Lung (tissue), 12 donors: ENCODE measurements around the gene CFAP74. TPM values are rescaled to one million over a fixed set of nuclear protein-coding genes. Genes with fewer than 3 reads are reported as not detected.
"Not testable (repeated sequence)": the region's sequence is repeated elsewhere in the genome, so short reads cannot be mapped to it uniquely, and the experiment has no call there.

ENCODE experiments used
- ATAC-seq: fragments of 200-7000 bp; cut with Tn5 transposase; one replicate; pipeline ENCODE4 v1.9.1; 2020; ENCODE audit warnings: moderate number of reproducible peaks; ENCODE audit not compliant: insufficient read depth, low FRiP score
- DNase-seq, 3 donors: peaks; one replicate each; pipeline ENCODE4 v3.0.0-alpha.2; 2013 to 2017
- H3K27ac ChIP-seq, 2 donors: one replicate each; pipeline ENCODE4 v1.5.1; 2013; ENCODE audit warnings: mild to moderate bottlenecking in 2 of 2, moderate library complexity in 2 of 2, control low read depth in 1 of 2, inconsistent platforms in 1 of 2, low read depth in 1 of 2, low read length in 1 of 2
- H3K27me3 ChIP-seq, 3 donors: one replicate each; pipeline ENCODE4 v1.5.1; 2013; ENCODE audit warnings: low read length in 2 of 3; ENCODE audit not compliant: control insufficient read depth in 3 of 3, insufficient read depth in 3 of 3
- H3K36me3 ChIP-seq, 4 donors: one replicate each; pipeline ENCODE4 v1.5.1; 2013; ENCODE audit warnings: low read length in 4 of 4, mild to moderate bottlenecking in 1 of 4, moderate library complexity in 1 of 4; ENCODE audit not compliant: control insufficient read depth in 4 of 4, insufficient read depth in 4 of 4
- H3K4me1 ChIP-seq, 5 donors: one replicate each; pipeline ENCODE4 v1.5.1; 2013; ENCODE audit warnings: low read length in 5 of 5, mild to moderate bottlenecking in 2 of 5, moderate library complexity in 1 of 5; ENCODE audit not compliant: control insufficient read depth in 5 of 5, insufficient read depth in 5 of 5
- H3K4me3 ChIP-seq: one replicate; pipeline ENCODE4 v1.5.1; 2013; ENCODE audit warnings: mild to moderate bottlenecking, control low read depth, moderate library complexity
- H3K9ac ChIP-seq, 2 donors: one replicate each; pipeline ENCODE4 v1.5.1; 2013; ENCODE audit warnings: low read length in 2 of 2, control low read depth in 1 of 2; ENCODE audit not compliant: insufficient read depth in 1 of 2
- H3K9me3 ChIP-seq, 4 donors: one replicate each; pipeline ENCODE4 v1.5.1; 2013; ENCODE audit warnings: low read length in 3 of 4, mild to moderate bottlenecking in 1 of 4, moderate library complexity in 1 of 4; ENCODE audit not compliant: control insufficient read depth in 4 of 4, insufficient read depth in 3 of 4
- CTCF ChIP-seq: IDR thresholded peaks from 2 replicates; pipeline ENCODE4 v1.5.1; 2012; ENCODE audit warnings: mild to moderate bottlenecking; ENCODE audit errors: control extremely low read depth, extremely low read depth
- WGBS, 2 donors: extraction: QIAGEN DNeasy Blood & Tissue Kit; methylation state at CpG; one replicate each; pipeline ENCODE4 v1.1.7; 2013; 5-methylcytosine and 5-hydroxymethylcytosine counted together
- polyA plus RNA-seq, 2 donors: library from polyadenylated mRNA; stranded (reverse); fragments of 200-250 nt; gene quantifications; one replicate each; pipeline ENCODE4 v1.2.1, GENCODE V29; 2013
- total RNA-seq, 2 donors: library from RNA; depleted of rRNA in 1 of 2; stranded (reverse); fragments of >200 nt in 1 of 2; gene quantifications; one replicate each; pipeline ENCODE4 v1.2.1, GENCODE V29; 2014 to 2021
- donor health status: control.
- donor health status: control.
- donor health status: Bipolar disorder and iron deficiency.
- donor health status: healthy.
- donor health status: DM: yes; HTN: yes; CAD: no.

CFAP74 gene
- total and polyA plus RNA-seq, 4 donors: 3.1 to 20.8 (median 5.3) TPM

- Histone ChIP-seq H3K27me3 (peaks cover 0 to 4% (median 0%) of the 10 kb centered on the region in 3 donors), H3K4me3 (no peak overlapping the region), H3K27ac (no peak overlapping the region), H3K9ac (no peak overlapping the region), H3K9me3 (no peaks in the 10 kb centered on the region), H3K36me3 (no peaks in the 10 kb centered on the region), H3K4me1 (no peaks in the 10 kb centered on the region)
- DNase-seq: no peak
- WGBS, 2 donors: 95% methylated on average over 26 of the region's 26 CpGs
- no peak for ATAC-seq
- no peak for TF ChIP-seq CTCF
These were observed 22.5 kb downstream of the CFAP74 start for GRCh38 chr1:1981142-1981500.

GRCh38 chr1:1980467-1981141 lies 23.0 kb downstream of the CFAP74 start:
- H3K27ac ChIP-seq: no peak overlapping the region
- no peak overlapping the region for H3K9ac ChIP-seq
- DNase-seq: no peak
- ATAC-seq: no peak
- no peaks in the 10 kb centered on the region for H3K4me1 ChIP-seq
- no peaks in the 10 kb centered on the region for H3K36me3 ChIP-seq
- peaks cover 0 to 4% (median 0%) of the 10 kb centered on the region in 3 donors for H3K27me3 ChIP-seq
- no peak overlapping the region for H3K4me3 ChIP-seq
- H3K9me3 ChIP-seq: peaks cover 0 to 2% (median 0%) of the 10 kb centered on the region in 4 donors
- TF ChIP-seq CTCF: no peak
- 94 to 95% methylated on average over 42 of the region's 42 CpGs for WGBS, 2 donors

GRCh38 chr1:1979482-1980165 lies 24.0 kb downstream of the CFAP74 start:
- Histone ChIP-seq H3K4me1 (no peaks in the 10 kb centered on the region), H3K9ac (no peak overlapping the region), H3K36me3 (no peaks in the 10 kb centered on the region), H3K27me3 (peaks cover 0 to 4% (median 0%) of the 10 kb centered on the region in 3 donors), H3K9me3 (peaks cover 0 to 2% (median 0%) of the 10 kb centered on the region in 4 donors), H3K4me3 (no peak overlapping the region), H3K27ac (no peak overlapping the region)
- TF ChIP-seq CTCF: no peak
- WGBS, 2 donors: 95 to 96% methylated on average over 51 to 61 of the region's 61 CpGs
- no peak for ATAC-seq
- DNase-seq: no peak

GRCh38 chr1:1978690-1979481 lies 24.7 kb downstream of the CFAP74 start:
- H3K27ac ChIP-seq, H3K4me1 ChIP-seq, H3K4me3 ChIP-seq, DNase-seq, H3K36me3 ChIP-seq, H3K27me3 ChIP-seq, H3K9ac ChIP-seq, ATAC-seq, H3K9me3 ChIP-seq: not testable (repeated sequence)
- 94 to 95% methylated on average over 44 to 49 of the region's 51 CpGs for WGBS, 2 donors
